Fibroblast of skin of back (primary cell): ENCODE data around the gene TIMM10B.
"Not testable (repeated sequence)": the region's sequence is repeated elsewhere in the genome, so short reads cannot be mapped to it uniquely, and the experiment has no call there.

Source experiments
- DNase-seq: peaks from one replicate; pipeline ENCODE4 v3.0.0-alpha.2; 2013

The TIMM10B gene

GRCh38 chr11:6516865-6517264, 35.6 kb downstream of the TIMM10B start:
- DNase-seq, result no peak

- no peak for DNase-seq
Measured at GRCh38 chr11:6520265-6520664, 39.0 kb downstream of the TIMM10B start.

- not testable (repeated sequence) for DNase-seq
Measured at GRCh38 chr11:6521946-6522345, 40.6 kb downstream of the TIMM10B start.

- peak; percentile 77 for DNase-seq
Measured at GRCh38 chr11:6523253-6523652, 42.0 kb downstream of the TIMM10B start.

GRCh38 chr11:6526411-6527135, 45.3 kb downstream of the TIMM10B start:
- DNase-seq, result no peak

- no peak for DNase-seq
Measured at GRCh38 chr11:6529266-6529665, 48.0 kb downstream of the TIMM10B start.

- no peak for DNase-seq
Measured at GRCh38 chr11:6530848-6531247, 49.5 kb downstream of the TIMM10B start.

- DNase-seq, result peak; percentile 43
Measured at GRCh38 chr11:6531267-6531752, 50.0 kb downstream of the TIMM10B start.
